Liver (tissue), 3 donors: ENCODE results near the gene PHEX.

Source experiments
- ATF3 ChIP-seq: IDR thresholded peaks from 2 replicates; pipeline ENCODE4 v1.6.1; 2016; ENCODE audit warnings: antibody characterized with exemption
- CTCF ChIP-seq: fragments of 150-350 bp; IDR thresholded peaks from 2 replicates; pipeline ENCODE4 v1.5.1; 2017; ENCODE audit warnings: improper control_type of control experiment, low read depth, low read length; ENCODE audit not compliant: missing input control
- MAX ChIP-seq: IDR thresholded peaks from 2 replicates; pipeline ENCODE4 v1.6.1; 2016; ENCODE audit warnings: antibody characterized with exemption
- RAD21 ChIP-seq, 2 donors: IDR thresholded peaks; 2 replicates each; pipeline ENCODE4 v1.6.1; 2016; ENCODE audit warnings: antibody characterized with exemption in 2 of 2, mild to moderate bottlenecking in 2 of 2
- RXRA ChIP-seq, 2 donors: IDR thresholded peaks; 2 replicates each; pipeline ENCODE4 v1.6.1; 2017 to 2018; ENCODE audit warnings: antibody characterized with exemption in 2 of 2, mild to moderate bottlenecking in 1 of 2
- TAF1 ChIP-seq: conservative IDR thresholded peaks from 2 replicates; pipeline ENCODE4 v1.6.1; 2016; ENCODE audit warnings: antibody characterized with exemption, mild to moderate bottlenecking
- ZBTB33 ChIP-seq: IDR thresholded peaks from 2 replicates; pipeline ENCODE4 v1.6.1; 2016; ENCODE audit warnings: antibody characterized with exemption
- donor health status: healthy.
- donor health status: healthy.

GRCh38 chrX:22033818-22034217 lies 1.7 kb downstream of the PHEX start:
- TF ChIP-seq CTCF (no peak), RXRA (IDR thresholded peaks at IDR 0.05) (no peak), MAX (no peak), RAD21 (IDR thresholded peaks at IDR 0.05) (no peak), ATF3 (no peak), ZBTB33 (no peak), TAF1 (no peak)
